H1 (cell line): Measurements from ENCODE around the gene CRADD. TPM values are rescaled to one million over a fixed set of nuclear protein-coding genes. Genes with fewer than 3 reads are reported as not detected.

Experiments used
- RNF2 ChIP-seq: fragments of 200-900, 300-1000 bp; sonication (generic); IDR thresholded peaks from 2 replicates; pipeline ENCODE4 v1.7.1; 2016; ENCODE audit warnings: borderline replicate concordance, low read depth, mild to moderate bottlenecking, antibody characterized with exemption, low read length; ENCODE audit not compliant: poor library complexity, severe bottlenecking; ENCODE audit errors: missing control alignments
- polyA plus RNA-seq, 7 experiments: library from polyadenylated mRNA; depleted of rRNA in 3 of 7; stranded (reverse) in 5 of 7; unstranded in 2 of 7; fragments of >200 nt in 5 of 7; fragments of 200-250 nt in 2 of 7; gene quantifications; 1 replicate in 5 of 7; 2 replicates in 1 of 7; 4 replicates in 1 of 7; pipeline versions ENCODE4 v1.2.1 to v1.2.3, GENCODE V29; 2011 to 2013; ENCODE audit warnings: missing spikeins in 2 of 7, mixed read lengths in 2 of 7
- total RNA-seq: library from RNA; stranded (reverse); fragmentation: NEBNext Ultra II Directional; extraction: Animal tissue kit (Norgen Biotek cat#: 25700); gene quantifications from 2 replicates; pipeline ENCODE4 v1.2.1, GENCODE V29; 2021
- TF ChIP-seq, protein P1 (sequence below): fragments of 300-600 bp; sonication (generic); IDR thresholded peaks from 2 replicates; pipeline ENCODE4 v1.7.1; 2012; ENCODE audit warnings: low read length, moderate library complexity, mild to moderate bottlenecking, inconsistent platforms; ENCODE audit not compliant: insufficient replicate concordance

The CRADD gene
- total and polyA plus RNA-seq, 2 of the 8 experiments (the other 6 are each of a cell fraction or from before 2014, with no cell fraction given): 8.1 to 15.4 TPM

DNA sequence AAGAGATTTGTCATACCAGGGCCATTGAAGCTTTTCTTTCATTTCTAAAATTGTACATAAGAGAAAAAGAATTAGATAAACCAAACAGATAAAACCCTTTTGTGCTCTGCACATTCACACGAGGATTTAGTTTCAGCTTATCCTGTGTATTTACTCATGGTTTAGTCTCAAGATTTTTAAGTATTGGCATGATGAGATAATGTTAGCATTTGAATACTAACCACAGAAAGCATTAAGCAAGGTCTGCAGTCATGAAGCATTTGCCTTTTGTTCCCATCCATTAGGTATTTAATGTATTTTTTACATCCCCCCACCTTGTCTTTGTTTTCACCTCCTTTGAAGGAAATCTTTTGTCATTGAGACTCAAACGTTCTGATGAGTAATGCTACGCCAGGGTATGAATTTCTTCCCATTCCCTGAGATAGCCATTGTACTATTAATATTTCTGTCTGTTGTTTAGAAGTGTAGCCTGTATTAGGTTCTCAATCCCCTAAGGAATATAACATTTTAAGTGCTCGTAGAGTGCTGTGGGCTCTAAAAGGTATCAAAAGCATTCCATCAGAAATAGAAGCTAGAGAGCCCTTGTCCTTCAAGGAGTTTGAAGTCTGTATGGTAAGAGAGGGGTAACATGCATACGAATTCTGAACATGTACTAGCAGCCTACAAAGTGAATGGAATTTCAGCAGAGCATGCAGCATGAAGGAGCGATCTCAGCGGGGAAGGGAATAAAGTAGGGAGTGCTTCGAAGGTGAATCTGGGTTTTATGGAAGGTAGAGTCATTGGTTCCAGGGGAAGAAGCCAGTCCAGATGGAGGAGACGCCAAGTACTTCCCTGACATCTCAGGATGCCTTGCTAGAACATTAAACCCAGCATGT, 22.3 kb downstream of the CRADD start (continued):
- TF ChIP-seq, protein P1, sequence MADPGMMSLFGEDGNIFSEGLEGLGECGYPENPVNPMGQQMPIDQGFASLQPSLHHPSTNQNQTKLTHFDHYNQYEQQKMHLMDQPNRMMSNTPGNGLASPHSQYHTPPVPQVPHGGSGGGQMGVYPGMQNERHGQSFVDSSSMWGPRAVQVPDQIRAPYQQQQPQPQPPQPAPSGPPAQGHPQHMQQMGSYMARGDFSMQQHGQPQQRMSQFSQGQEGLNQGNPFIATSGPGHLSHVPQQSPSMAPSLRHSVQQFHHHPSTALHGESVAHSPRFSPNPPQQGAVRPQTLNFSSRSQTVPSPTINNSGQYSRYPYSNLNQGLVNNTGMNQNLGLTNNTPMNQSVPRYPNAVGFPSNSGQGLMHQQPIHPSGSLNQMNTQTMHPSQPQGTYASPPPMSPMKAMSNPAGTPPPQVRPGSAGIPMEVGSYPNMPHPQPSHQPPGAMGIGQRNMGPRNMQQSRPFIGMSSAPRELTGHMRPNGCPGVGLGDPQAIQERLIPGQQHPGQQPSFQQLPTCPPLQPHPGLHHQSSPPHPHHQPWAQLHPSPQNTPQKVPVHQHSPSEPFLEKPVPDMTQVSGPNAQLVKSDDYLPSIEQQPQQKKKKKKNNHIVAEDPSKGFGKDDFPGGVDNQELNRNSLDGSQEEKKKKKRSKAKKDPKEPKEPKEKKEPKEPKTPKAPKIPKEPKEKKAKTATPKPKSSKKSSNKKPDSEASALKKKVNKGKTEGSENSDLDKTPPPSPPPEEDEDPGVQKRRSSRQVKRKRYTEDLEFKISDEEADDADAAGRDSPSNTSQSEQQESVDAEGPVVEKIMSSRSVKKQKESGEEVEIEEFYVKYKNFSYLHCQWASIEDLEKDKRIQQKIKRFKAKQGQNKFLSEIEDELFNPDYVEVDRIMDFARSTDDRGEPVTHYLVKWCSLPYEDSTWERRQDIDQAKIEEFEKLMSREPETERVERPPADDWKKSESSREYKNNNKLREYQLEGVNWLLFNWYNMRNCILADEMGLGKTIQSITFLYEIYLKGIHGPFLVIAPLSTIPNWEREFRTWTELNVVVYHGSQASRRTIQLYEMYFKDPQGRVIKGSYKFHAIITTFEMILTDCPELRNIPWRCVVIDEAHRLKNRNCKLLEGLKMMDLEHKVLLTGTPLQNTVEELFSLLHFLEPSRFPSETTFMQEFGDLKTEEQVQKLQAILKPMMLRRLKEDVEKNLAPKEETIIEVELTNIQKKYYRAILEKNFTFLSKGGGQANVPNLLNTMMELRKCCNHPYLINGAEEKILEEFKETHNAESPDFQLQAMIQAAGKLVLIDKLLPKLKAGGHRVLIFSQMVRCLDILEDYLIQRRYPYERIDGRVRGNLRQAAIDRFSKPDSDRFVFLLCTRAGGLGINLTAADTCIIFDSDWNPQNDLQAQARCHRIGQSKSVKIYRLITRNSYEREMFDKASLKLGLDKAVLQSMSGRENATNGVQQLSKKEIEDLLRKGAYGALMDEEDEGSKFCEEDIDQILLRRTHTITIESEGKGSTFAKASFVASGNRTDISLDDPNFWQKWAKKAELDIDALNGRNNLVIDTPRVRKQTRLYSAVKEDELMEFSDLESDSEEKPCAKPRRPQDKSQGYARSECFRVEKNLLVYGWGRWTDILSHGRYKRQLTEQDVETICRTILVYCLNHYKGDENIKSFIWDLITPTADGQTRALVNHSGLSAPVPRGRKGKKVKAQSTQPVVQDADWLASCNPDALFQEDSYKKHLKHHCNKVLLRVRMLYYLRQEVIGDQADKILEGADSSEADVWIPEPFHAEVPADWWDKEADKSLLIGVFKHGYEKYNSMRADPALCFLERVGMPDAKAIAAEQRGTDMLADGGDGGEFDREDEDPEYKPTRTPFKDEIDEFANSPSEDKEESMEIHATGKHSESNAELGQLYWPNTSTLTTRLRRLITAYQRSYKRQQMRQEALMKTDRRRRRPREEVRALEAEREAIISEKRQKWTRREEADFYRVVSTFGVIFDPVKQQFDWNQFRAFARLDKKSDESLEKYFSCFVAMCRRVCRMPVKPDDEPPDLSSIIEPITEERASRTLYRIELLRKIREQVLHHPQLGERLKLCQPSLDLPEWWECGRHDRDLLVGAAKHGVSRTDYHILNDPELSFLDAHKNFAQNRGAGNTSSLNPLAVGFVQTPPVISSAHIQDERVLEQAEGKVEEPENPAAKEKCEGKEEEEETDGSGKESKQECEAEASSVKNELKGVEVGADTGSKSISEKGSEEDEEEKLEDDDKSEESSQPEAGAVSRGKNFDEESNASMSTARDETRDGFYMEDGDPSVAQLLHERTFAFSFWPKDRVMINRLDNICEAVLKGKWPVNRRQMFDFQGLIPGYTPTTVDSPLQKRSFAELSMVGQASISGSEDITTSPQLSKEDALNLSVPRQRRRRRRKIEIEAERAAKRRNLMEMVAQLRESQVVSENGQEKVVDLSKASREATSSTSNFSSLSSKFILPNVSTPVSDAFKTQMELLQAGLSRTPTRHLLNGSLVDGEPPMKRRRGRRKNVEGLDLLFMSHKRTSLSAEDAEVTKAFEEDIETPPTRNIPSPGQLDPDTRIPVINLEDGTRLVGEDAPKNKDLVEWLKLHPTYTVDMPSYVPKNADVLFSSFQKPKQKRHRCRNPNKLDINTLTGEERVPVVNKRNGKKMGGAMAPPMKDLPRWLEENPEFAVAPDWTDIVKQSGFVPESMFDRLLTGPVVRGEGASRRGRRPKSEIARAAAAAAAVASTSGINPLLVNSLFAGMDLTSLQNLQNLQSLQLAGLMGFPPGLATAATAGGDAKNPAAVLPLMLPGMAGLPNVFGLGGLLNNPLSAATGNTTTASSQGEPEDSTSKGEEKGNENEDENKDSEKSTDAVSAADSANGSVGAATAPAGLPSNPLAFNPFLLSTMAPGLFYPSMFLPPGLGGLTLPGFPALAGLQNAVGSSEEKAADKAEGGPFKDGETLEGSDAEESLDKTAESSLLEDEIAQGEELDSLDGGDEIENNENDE: peak; percentile 61
- no peak for TF ChIP-seq RNF2
- TF ChIP-seq, all 59 proteins: peak for 3
